Measurements from ENCODE around the gene ZBTB20.

The ZBTB20 gene

GRCh38 chr3:114762144-114762543 lies 384.9 kb downstream of the ZBTB20 start:
- no peak for DNase-seq (ENCODE audit: low read depth in 2 of 2)

DNA sequence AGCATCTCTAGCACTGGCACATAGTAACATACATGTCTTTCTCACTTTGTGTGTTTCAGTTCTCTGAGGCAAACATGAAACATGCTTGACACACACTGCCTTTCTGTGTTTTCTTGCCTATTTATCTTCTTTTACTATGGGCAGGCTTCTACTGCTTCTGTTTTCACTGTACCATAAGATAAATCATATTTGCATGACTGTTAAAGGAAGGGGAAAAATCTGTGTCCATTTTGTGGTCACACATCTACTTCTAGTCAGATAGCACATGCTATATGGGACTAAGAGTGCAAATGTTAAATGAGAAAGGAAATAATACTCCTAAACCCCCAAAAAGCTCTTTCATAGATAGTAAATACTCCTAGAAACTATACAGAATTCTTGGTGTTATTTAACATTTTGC lies 386.4 kb downstream of the ZBTB20 start:
- no peak for DNase-seq (ENCODE audit: low read depth in 2 of 2)

- no peak for DNase-seq (ENCODE audit: low read depth in 2 of 2)
Observed at GRCh38 chr3:114758831-114759699, 388.0 kb downstream of the ZBTB20 start.

- no peak for DNase-seq (ENCODE audit: low read depth in 2 of 2)
Observed at GRCh38 chr3:114756506-114757279, 390.4 kb downstream of the ZBTB20 start.

GRCh38 chr3:114746502-114746901 lies 400.6 kb downstream of the ZBTB20 start:
- no peak for DNase-seq (ENCODE audit: low read depth in 2 of 2)

DNA sequence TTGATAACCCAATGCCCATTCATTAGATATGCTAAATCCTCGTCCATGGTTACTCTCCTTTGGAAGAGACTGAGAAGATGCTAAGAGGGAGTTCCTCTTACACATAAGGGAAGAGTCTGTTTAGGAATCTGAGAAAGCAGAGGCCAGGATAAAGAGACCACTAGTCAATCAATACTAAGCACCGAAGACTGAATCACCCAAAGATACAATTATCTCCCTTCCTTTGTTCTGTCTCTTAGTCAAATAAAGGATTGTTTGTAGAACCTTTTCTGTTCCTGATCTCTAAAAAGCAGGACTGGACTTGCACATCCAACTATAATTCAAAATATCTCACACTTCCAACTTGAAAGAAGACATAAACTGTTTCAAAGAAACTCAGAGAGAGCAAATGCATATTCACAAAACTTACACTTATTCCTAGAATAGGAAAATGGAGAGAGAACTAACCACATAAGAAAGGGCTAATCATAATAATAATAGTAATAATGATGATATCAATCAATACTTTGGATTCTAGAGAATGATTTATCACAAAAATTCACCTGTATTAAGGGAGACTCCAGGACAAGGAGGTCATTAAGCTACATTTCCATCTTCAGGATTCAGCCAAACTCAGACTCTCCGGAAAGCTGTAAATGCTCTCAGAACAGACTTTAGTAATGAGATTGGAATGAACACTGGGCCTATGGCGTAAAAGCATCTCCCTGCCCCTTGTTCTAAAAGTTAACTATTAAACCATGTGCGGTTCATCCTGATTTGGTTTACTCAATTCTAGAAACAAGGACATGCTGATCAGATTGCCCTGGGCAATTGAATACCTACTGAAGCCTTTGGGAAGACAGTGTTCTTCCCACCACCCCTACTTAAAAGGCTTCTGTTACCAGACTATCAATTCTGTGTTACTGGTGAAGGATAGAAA lies 401.5 kb downstream of the ZBTB20 start:
- no peak for DNase-seq (ENCODE audit: low read depth in 2 of 2)

GRCh38 chr3:114743746-114744485 lies 403.2 kb downstream of the ZBTB20 start:
- DNase-seq (ENCODE audit: low read depth in 2 of 2): no peak

GRCh38 chr3:114741066-114741465 lies 406.0 kb downstream of the ZBTB20 start:
- no peak for DNase-seq (ENCODE audit: low read depth in 2 of 2)

DNA sequence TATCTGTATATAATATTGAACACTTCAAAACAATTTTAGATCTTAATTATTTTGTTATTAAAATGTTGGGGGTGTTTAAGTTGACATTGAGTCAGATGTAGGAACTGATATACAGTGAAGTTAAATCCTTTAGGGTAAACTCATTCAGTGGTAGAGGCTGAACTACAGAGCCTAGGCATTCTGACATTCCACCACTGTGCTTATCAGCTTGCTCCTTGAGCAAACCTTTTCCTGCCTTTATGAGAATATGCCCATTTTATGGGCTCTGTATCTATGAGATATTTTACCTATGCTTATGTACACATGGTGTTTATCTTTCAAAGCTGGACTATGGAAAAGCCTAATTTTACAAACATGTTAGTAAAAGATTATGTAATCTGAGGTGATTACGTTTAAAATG lies 407.5 kb downstream of the ZBTB20 start:
- no peak for DNase-seq (ENCODE audit: low read depth in 2 of 2)

GRCh38 chr3:114732353-114732752 lies 414.7 kb downstream of the ZBTB20 start:
- DNase-seq (ENCODE audit: low read depth in 2 of 2): no peak

DNA sequence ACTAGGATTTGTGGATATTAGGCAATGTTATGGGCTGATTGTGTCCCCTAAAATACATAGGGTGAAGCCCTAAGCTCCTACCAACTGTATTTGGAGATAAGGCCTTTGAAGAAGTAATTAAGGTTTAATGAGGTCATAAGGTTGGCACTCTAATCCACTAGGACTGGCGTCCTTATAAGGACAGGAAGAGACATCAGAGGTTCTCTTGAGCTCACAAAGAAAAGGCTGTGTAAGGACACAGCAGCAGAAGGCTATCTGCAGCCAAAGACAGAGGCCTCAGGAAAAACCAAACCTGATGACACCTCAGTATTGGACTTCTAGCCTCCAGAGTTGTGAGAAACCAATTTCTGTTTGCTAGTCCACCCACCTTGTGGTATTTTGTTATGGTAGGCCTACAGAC lies 416.7 kb downstream of the ZBTB20 start:
- DNase-seq (ENCODE audit: low read depth in 2 of 2): no peak

GRCh38 chr3:114727373-114727772 lies 419.7 kb downstream of the ZBTB20 start:
- DNase-seq (ENCODE audit: low read depth in 2 of 2): no peak

GRCh38 chr3:114725966-114726365 lies 421.1 kb downstream of the ZBTB20 start:
- no peak for DNase-seq (ENCODE audit: low read depth in 2 of 2)

- DNase-seq (ENCODE audit: low read depth in 2 of 2): no peak
Observed at GRCh38 chr3:114722530-114722929, 424.6 kb downstream of the ZBTB20 start.

- no peak for DNase-seq (ENCODE audit: low read depth in 2 of 2)
Observed at GRCh38 chr3:114721864-114722263, 425.2 kb downstream of the ZBTB20 start.

DNA sequence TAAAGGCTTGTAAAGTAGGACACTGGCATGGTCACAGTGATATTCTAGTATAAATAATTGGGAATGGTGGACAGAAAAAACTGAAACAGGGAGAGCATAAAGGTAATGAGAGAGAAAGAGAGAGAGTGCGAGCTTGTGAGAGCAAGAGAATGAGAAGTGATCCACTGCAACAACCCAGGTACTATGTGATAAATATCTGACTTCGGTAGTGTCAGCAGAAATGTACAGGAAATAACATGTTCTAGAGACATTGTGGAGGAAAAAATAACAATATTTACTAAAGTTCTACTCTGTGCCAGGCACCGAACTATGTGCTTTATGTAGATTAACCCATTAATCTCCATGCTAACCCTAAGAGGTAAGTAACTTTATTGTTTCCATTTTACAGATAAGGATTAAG lies 425.9 kb downstream of the ZBTB20 start:
- no peak for DNase-seq (ENCODE audit: low read depth in 2 of 2)

DNA sequence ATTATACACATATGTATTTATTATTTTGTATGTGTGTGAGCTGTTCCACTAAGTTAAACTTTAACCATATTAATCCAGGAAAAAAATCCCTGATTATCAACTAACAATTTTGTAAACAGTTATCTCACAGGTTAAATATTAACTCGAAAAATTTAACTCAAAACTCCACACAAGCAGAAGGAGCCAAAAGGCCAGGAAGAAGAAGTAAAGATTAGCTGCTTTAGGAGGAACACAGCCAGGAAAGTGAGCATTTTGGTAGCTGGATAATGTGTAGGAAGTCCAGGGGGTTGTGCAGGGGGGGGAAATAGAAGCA lies 428.2 kb downstream of the ZBTB20 start:
- DNase-seq (ENCODE audit: low read depth in 2 of 2): no peak

DNA sequence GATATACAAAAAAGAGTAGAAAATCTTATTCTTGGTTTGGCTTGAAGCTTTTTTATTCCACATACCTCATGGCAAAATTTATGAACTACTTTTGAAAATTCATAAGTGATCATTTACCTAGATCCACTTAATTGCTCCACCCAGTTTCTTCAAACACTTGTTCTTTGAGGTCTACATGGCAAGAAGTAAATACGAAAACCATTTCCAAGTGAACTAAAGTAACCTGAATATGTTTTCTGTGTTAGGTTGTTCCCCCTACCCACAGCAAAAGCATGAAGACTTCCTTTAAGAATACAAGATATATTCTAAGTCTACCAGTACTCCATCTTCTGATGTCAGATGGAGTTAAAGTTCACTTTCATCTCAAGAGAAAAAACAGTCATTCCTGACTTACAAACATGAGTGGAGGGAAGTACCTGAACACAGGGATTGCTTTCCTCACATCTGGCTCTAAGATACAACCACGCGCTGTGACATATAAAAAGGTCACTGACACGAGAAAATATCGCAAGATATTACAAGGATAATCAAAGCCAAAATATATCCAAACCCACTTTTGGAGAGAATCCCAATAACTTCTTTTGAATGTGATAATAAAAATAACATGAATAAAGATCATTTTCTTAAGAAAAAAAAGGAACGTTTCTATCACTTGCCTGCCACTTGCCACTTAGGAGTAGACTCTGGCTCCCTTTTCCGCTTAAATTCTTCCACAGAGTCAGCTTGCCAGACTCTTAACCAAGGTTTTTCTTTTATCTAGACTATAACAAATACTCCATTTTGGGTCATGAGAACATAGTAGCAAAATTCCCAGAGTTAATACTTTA lies 428.8 kb downstream of the ZBTB20 start:
- no peak for DNase-seq (ENCODE audit: low read depth in 2 of 2)

GRCh38 chr3:114716916-114717315 lies 430.2 kb downstream of the ZBTB20 start:
- DNase-seq (ENCODE audit: low read depth in 2 of 2): no peak

DNA sequence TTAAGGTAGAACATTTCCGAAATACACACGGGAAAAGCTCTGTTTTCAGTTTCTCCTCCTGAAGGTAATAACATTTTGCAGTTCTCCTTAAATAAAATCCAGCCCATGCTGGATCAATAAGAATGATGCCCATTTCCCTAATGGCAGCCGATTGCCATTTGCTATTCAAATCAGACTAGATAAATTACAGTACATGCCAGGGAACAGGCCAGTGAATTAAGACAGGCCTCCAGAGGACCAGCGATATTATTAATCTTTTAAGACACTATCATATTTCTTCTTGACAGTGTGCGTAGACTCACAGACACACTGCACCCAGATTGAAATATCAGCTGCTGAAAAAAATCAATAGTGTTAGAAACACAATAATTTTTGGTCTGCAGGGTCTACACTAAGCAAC lies 431.0 kb downstream of the ZBTB20 start:
- DNase-seq (ENCODE audit: low read depth in 2 of 2): no peak

Data from activated CD4-positive, alpha-beta T cell treated with anti-CD3 and anti-CD28 coated beads for 24 hours (primary cell).